ENCODE measurements around the gene PRKAG1.

DNA sequence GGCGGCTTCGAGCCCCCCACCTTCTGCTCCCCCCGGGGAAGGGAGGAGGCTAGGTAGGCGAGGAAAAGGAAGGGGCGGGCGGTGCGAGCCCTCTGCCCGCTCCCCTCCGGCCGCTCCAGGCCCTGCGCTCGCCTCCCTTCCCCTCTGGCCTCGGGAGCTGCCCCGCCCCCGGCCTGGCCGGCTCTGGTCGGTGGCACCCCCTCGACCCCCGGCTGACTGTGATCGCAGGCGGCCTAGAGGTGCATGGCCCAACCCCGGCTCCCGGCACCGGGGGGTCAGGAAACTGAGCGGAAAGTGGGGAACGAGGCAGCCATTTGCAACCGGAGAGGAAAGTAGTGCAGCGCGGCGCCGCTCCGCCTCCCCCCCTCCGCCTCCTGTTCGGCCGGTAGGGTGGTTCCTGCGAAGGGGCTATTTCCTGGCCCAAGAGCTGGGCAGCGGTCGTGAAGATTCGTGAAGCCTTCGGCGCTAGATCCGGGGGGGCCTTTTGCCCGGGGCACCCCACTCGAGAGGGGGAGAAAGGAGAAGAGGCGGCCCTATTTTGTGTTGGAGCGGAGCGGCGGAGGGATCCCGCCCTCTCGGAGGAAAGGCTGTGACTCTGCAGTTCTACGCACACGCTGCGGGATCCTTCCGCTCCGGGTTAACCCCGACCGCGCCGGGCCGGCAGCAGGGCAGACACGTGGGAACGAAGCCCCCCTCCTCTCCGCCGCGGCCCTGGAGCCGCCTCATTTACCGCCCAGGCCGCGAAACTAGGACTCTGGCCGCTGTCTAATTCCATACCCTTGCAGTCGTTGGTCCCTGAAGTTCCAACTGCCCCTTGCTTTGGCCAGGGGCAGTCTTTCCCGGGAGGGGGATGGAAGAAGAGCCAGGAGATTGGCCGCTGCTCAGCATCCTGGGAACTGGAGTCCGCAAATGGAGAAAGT lies 41.9 kb upstream of the PRKAG1 start, which contains the start of gene KMT2D:
- TF ChIP-seq, protein P1, sequence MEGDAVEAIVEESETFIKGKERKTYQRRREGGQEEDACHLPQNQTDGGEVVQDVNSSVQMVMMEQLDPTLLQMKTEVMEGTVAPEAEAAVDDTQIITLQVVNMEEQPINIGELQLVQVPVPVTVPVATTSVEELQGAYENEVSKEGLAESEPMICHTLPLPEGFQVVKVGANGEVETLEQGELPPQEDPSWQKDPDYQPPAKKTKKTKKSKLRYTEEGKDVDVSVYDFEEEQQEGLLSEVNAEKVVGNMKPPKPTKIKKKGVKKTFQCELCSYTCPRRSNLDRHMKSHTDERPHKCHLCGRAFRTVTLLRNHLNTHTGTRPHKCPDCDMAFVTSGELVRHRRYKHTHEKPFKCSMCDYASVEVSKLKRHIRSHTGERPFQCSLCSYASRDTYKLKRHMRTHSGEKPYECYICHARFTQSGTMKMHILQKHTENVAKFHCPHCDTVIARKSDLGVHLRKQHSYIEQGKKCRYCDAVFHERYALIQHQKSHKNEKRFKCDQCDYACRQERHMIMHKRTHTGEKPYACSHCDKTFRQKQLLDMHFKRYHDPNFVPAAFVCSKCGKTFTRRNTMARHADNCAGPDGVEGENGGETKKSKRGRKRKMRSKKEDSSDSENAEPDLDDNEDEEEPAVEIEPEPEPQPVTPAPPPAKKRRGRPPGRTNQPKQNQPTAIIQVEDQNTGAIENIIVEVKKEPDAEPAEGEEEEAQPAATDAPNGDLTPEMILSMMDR (IDR thresholded peaks at IDR 0.05; ENCODE audit: low read length) = 0 out of 2 replicates have a peak, but pooled peaks have one; percentile 9
- no peak for TF ChIP-seq EZH2 (optimal IDR thresholded peaks at IDR 0.05; ENCODE audit: low read depth, low read length)
- no peak for TF ChIP-seq EZH2phosphoT487 (IDR thresholded peaks at IDR 0.05; ENCODE audit: low read length)
